GM10266 (cell line): ENCODE measurements around the gene ZC3H12C.
A peak's percentile ranks its signal among the peaks of the same experiment; 100 is the strongest.

Source experiments
- DNase-seq: peaks from one replicate; pipeline ENCODE4 v3.0.0; 2012; ENCODE audit errors: extremely low spot score
- CTCF ChIP-seq: IDR thresholded peaks from 2 replicates; pipeline ENCODE4 v1.5.1; 2012; ENCODE audit warnings: mild to moderate bottlenecking, low read depth; ENCODE audit not compliant: control insufficient read depth, insufficient read depth; ENCODE audit errors: missing control alignments

The ZC3H12C gene

DNA sequence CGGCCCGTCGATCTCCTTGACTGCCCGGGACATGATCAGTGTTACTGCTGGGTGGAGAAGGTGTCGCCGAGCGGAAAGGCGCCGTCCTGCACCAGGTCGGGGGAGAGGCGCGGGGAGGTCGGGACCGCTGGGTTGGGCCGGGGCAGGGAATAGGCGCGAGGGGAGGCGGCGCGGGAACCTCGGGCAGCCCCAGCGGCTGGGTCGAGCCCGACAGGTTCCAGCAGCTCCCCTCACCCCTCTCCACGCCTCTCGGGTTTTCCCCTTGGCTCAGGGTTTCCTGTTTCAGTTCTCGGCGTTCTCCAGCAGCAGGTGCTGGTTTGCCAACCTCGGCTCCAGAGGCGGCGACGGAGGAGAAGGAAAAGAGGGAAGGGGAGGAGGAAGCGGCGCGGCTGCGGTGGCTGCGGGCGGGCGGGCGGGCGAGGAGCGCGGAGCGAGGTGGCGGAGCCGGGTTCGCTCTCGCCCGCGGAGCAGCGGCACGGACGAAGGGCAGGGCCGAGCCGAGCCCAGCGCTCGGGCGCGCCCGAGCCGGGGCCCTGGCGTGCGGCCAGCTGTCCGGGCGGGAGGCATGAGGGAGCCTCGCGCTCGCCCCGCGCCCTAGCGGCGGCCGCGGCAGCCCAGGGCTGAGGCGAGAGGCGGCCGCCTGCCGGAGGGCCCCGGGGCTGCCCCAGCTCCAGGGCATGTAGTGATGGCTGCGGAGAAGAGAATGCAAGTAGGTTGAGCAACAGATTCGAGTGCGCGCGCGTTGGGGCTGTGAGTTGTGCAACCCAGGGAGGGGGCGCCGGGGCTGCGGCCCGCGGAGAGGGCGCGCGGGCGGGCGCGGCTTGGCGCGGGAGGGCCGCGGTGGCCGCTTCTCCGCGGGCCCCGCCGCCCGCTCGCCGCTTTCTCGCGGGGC, at the start of gene ZC3H12C:
Gene ZC3H12C (plus strand): TSS at position 878 of the 892 bp plus-strand sequence. CDS start 20 bp downstream, outside the sequence.
- DNase-seq, result peak; percentile 82
- TF ChIP-seq CTCF, result peak; percentile 49

GRCh38 chr11:110044226-110044968, 48.8 kb upstream of the ZC3H12C start:
- DNase-seq, result no peak
- TF ChIP-seq CTCF, result no peak

GRCh38 chr11:110046775-110047380, 46.3 kb upstream of the ZC3H12C start:
- DNase-seq, result no peak

DNA sequence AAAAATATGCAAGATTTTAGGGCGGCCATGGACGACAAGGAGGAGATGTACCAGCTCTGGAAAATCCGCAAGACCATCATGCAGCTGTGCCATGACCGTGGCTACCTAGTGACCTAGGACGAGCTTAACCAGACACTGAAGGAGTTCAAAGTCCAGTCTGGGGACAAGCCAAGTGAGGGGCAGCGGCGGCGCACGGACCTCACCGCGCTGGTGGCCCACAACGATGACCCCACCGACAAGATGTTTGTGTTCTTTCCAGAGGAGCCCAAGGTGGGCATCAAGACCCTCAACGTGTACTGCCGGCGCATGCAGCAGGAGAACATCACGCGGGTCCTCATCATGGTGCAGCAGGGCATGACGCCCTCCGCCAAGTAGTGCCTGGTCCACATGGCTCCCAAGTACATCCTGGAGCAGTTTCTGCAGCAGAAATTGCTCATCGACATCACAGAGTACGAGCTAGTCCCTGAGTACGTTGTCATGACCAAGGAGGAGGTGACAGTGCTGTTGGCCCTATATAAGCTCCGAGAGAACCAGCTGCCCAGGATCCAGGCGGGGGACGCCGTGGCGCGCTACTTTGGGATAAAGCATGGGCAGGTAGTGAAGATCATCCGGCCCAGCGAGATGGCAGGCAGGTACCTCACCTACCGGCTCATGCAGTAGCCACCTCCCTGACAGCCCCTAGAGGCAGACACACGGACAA, 43.5 kb upstream of the ZC3H12C start:
- no peak for TF ChIP-seq CTCF
- no peak for DNase-seq

More at GRCh38 chr11:110046775-110047380, 46.3 kb upstream of the ZC3H12C start:
- TF ChIP-seq CTCF, result no peak

DNA sequence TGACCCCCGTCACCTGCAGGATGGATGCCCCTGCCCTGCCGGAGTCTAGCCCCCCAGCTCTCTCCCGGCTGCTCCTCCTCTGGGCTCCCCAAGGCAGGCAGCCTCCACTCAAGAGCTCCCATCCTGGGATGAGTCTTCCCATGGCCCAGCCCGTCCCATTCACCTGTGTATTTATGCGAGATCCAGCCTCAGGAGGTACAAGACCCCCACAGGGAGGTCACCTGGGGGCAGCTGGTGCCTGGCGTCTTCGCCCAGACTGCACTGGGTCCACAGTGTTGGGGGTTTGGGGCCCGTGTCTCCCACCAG, 43.0 kb upstream of the ZC3H12C start:
- no peak for DNase-seq
- no peak for TF ChIP-seq CTCF

DNA sequence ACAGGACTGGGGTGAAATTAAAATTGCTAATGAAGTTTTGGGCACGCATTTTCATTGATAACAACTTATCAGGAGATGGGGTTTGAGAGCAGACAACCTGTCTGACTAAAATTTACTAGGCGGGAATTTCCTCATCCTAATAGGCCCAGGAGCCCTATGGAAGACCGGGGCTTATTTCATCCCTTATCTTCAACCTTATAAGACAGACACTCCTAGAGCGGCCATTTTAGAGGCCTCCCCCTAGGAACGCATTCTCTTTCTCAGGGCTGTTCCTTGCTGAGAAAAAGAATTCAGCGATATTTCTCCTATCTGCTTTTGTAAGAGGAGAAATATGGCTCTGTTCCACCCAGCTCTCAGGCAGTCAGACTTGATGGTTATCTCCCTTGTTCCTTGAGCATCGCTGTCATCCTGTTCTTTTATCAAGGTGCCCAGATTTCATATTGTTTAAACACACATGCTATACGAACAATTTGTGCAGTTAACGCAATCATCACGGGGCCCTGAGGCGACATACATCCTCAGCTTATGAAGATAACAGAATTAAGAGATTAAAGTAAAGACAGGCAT, 39.3 kb upstream of the ZC3H12C start:
- TF ChIP-seq CTCF, result no peak

More for the DNA sequence above, 39.3 kb upstream of the ZC3H12C start:
- DNase-seq, result no peak
